ENCODE results near the gene PSMG4. TPM values are rescaled to one million over a fixed set of nuclear protein-coding genes. Genes with fewer than 3 reads are reported as not detected.

The PSMG4 gene
- total RNA-seq, 1 donor from 2014 or later = 25.0 TPM

DNA sequence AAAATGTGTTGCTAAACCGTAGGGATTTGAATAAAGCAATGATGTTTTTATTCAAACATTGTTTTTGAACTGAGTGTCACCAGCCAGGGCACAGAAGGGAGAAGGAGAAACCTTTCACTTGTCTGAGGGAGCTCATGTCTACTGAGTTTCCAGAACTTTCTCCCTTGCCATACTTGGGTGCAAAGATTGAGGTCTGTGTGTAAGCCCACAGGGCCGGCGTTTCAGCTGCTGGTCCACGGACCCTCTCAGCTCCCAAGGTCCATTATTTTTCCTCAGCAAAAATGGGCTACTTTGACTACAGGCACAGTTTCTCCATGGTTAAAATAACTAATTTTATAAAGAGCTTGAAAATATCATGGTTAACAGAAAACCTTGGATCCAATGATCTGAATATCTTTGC, 32.6 kb downstream of the PSMG4 start:
- Histone ChIP-seq H3K36me3 (peaks cover 0 to 4% of the 10 kb centered on the region in 2 donors), H3K9me3 (no peaks in the 10 kb centered on the region), H3K4me3 (no peak overlapping the region), H3K4me1 (no peaks in the 10 kb centered on the region), H3K27me3 (no peaks in the 10 kb centered on the region), H3K27ac (no peak overlapping the region)
- intact Hi-C loops (cut with DNase I) = no loop called here
- no peak for DNase-seq (ENCODE audit: extremely low spot score in 2 of 2)
- TF ChIP-seq POLR2AphosphoS5 (IDR thresholded peaks at IDR 0.05; ENCODE audit: insufficient read depth in 1 of 2, low read depth in 1 of 2) = no peak
- TF ChIP-seq, protein P1, sequence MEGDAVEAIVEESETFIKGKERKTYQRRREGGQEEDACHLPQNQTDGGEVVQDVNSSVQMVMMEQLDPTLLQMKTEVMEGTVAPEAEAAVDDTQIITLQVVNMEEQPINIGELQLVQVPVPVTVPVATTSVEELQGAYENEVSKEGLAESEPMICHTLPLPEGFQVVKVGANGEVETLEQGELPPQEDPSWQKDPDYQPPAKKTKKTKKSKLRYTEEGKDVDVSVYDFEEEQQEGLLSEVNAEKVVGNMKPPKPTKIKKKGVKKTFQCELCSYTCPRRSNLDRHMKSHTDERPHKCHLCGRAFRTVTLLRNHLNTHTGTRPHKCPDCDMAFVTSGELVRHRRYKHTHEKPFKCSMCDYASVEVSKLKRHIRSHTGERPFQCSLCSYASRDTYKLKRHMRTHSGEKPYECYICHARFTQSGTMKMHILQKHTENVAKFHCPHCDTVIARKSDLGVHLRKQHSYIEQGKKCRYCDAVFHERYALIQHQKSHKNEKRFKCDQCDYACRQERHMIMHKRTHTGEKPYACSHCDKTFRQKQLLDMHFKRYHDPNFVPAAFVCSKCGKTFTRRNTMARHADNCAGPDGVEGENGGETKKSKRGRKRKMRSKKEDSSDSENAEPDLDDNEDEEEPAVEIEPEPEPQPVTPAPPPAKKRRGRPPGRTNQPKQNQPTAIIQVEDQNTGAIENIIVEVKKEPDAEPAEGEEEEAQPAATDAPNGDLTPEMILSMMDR (IDR thresholded peaks at IDR 0.05) = no peak
- TF ChIP-seq POLR2A (IDR thresholded peaks at IDR 0.05) = no peak

DNA sequence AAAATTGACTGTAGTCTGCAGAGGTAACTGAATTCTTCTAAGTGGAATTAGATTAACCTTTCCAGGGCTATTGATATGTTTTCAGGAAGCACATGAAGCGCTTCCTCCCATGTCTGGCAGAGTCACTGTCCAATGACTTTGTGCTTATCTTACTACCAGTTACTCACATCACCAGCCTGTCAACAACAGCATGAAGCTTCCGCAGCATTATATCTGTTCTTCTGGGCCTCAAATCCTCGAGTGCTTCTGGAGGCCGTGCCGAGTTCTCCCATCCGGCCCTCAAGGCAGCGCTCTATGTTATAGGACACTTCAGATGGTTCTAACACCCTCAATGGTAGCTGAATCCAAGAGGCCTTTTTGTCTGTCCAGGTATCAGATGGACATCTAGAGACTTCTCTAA, 33.2 kb downstream of the PSMG4 start:
- Histone ChIP-seq H3K27ac (no peak overlapping the region), H3K27me3 (no peaks in the 10 kb centered on the region), H3K4me1 (no peaks in the 10 kb centered on the region), H3K9me3 (no peaks in the 10 kb centered on the region), H3K4me3 (no peak overlapping the region), H3K36me3 (peaks cover 0 to 4% of the 10 kb centered on the region in 2 donors)
- intact Hi-C loops (cut with DNase I) = no loop called here
- TF ChIP-seq POLR2AphosphoS5 (IDR thresholded peaks at IDR 0.05; ENCODE audit: insufficient read depth in 1 of 2, low read depth in 1 of 2) (no peak), POLR2A (IDR thresholded peaks at IDR 0.05) (no peak)
- TF ChIP-seq, protein P1 (IDR thresholded peaks at IDR 0.05) = no peak
- no peak for DNase-seq (ENCODE audit: extremely low spot score in 2 of 2)

DNA sequence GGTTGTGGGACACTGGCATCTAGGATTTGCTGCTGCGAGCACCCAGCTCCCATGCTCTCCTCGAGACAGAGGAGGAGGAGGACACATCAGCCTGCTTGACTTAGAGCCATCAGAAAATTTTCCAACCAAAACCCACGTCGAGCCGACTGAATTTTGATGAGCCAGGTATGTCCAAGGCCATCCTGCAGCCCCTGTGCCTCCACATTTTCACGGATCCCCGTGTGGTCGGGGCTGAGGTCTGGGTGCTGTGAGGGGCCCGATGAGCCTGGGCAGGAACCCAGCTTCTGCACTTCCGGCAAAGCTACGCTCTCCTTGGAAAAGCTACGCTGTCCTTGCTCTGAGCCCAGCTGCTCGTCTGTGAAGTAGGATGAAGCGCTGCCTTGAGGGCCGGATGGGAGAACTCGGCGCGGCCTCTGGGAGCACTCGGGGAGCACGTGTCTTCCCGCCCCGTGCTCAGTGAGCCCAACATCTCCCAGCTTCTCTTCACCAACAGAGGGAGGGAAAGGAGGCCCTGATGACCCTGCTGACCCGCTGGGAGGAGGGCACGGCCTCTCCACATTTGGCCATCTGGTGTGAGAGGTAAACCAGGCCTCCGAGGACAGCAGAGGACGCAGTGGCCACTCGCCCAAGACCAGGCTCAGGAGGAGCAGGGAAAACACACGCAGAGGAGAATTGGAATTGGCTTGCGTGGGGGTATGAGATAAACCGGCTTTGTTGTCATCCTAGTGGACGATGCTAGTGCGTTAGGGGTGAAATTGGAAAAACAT, 33.9 kb downstream of the PSMG4 start:
- TF ChIP-seq, protein P1 (IDR thresholded peaks at IDR 0.05) = no peak
- no peak for TF ChIP-seq POLR2AphosphoS5 (IDR thresholded peaks at IDR 0.05; ENCODE audit: insufficient read depth in 1 of 2, low read depth in 1 of 2)
- TF ChIP-seq POLR2A (IDR thresholded peaks at IDR 0.05) = no peak
- Histone ChIP-seq H3K4me1 (no peaks in the 10 kb centered on the region), H3K9me3 (no peaks in the 10 kb centered on the region), H3K27ac (no peak overlapping the region), H3K36me3 (peaks cover 0 to 4% of the 10 kb centered on the region in 2 donors), H3K4me3 (no peak overlapping the region), H3K27me3 (no peaks in the 10 kb centered on the region)
- DNase-seq (ENCODE audit: extremely low spot score in 2 of 2) = no peak
- intact Hi-C loops (cut with DNase I) = no loop called here

DNA sequence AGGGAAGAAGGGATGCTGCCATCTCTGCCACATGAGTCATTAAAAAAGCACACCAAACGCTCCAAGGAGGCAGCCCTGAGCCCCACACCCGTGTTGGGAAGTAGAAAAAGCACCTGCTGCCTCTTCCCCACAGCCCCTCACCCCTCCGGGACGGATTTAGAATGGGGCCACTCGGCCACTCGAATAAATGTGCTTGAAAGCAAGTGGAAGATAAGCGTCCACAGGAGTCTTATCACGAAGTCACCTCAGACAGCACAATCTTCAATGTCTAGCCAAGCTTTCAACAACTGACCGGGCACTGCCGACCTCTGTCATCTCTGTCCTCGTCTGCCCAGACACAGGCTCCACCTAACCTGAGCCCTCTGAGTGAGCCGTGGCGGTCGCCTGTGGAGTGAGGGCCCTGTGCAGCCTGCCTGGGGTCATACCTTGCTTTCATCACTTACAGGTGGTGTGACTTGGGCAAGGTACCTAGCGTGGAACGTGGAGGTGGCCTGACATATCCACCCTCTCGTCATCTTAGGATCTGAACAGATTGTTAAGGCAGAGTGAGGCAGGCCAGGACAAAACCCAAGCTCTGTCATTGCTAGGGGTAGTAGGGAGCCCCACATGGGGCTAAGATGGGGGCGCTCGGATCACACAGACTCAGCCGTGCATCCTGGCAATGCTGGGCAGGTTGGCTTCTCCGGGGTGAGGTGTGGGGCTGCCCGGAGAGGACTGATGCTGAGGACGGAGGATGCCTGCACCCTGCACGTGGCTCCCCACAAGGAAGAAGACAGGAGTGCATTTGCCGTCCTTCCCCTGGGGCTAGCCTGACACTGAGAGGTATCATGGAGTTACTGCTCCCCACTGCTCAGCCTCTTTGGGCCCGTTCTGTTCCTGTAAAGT, 34.8 kb downstream of the PSMG4 start:
- intact Hi-C loops (cut with DNase I) = no loop called here
- TF ChIP-seq POLR2AphosphoS5 (IDR thresholded peaks at IDR 0.05; ENCODE audit: insufficient read depth in 1 of 2, low read depth in 1 of 2) = no peak
- no peak for TF ChIP-seq POLR2A (IDR thresholded peaks at IDR 0.05)
- TF ChIP-seq, protein P1 (IDR thresholded peaks at IDR 0.05) = no peak
- Histone ChIP-seq H3K27me3 (no peaks in the 10 kb centered on the region), H3K4me3 (no peak overlapping the region), H3K9me3 (no peaks in the 10 kb centered on the region), H3K27ac (no peak overlapping the region), H3K4me1 (no peaks in the 10 kb centered on the region), H3K36me3 (peaks cover 0 to 4% of the 10 kb centered on the region in 2 donors)
- DNase-seq (ENCODE audit: extremely low spot score in 2 of 2) = no peak
